ENCODE data around the gene TMEM229B. TPM values are rescaled to one million over a fixed set of nuclear protein-coding genes. Genes with fewer than 3 reads are reported as not detected.

TMEM229B gene
- total and polyA plus RNA-seq, 2 experiments from 2014 or later, result 0.09 TPM

- Histone ChIP-seq H3K27ac (no peak overlapping the region), H3K36me3 (no peaks in the 10 kb centered on the region), H3K27me3 (no peaks in the 10 kb centered on the region), H3K4me1 (ENCODE audit: low read depth) (peaks cover 6% of the 10 kb centered on the region), H3K9me3 (ENCODE audit: low read depth) (no peaks in the 10 kb centered on the region), H3K4me3 (no peak overlapping the region)
- no peak for TF ChIP-seq CTCF (IDR thresholded peaks at IDR 0.05; ENCODE audit: low read depth, low read length)
- DNase-seq (ENCODE audit: low read depth in 1 of 2, low spot score in 1 of 2), result no peak
These were observed 9.8 kb downstream of the TMEM229B start for GRCh38 chr14:67478800-67479084.

GRCh38 chr14:67477926-67478799 is 10.4 kb downstream of the TMEM229B start:
- Histone ChIP-seq H3K4me1 (ENCODE audit: low read depth) (peaks cover under 1% of the 10 kb centered on the region), H3K27ac (no peak overlapping the region), H3K4me3 (no peak overlapping the region), H3K36me3 (no peaks in the 10 kb centered on the region), H3K9me3 (ENCODE audit: low read depth) (no peaks in the 10 kb centered on the region), H3K27me3 (no peaks in the 10 kb centered on the region)
- TF ChIP-seq CTCF (IDR thresholded peaks at IDR 0.05; ENCODE audit: low read depth, low read length), result no peak
- DNase-seq (ENCODE audit: low read depth in 1 of 2, low spot score in 1 of 2), result no peak

GRCh38 chr14:67474366-67474765 is 14.2 kb downstream of the TMEM229B start:
- no peaks in the 10 kb centered on the region for H3K27me3 ChIP-seq
- H3K4me1 ChIP-seq (ENCODE audit: low read depth), result no peaks in the 10 kb centered on the region
- no peaks in the 10 kb centered on the region for H3K36me3 ChIP-seq
- H3K27ac ChIP-seq, result no peak overlapping the region
- no peak for TF ChIP-seq CTCF (IDR thresholded peaks at IDR 0.05; ENCODE audit: low read depth, low read length)
- no peak overlapping the region for H3K4me3 ChIP-seq
- no peak for DNase-seq (ENCODE audit: low read depth in 1 of 2, low spot score in 1 of 2)
- H3K9me3 ChIP-seq (ENCODE audit: low read depth), result no peaks in the 10 kb centered on the region

- DNase-seq (ENCODE audit: low read depth in 1 of 2, low spot score in 1 of 2), result no peak
- TF ChIP-seq CTCF (IDR thresholded peaks at IDR 0.05; ENCODE audit: low read depth, low read length), result no peak
- H3K4me3 ChIP-seq, result no peak overlapping the region
- H3K4me1 ChIP-seq (ENCODE audit: low read depth), result no peaks in the 10 kb centered on the region
- no peaks in the 10 kb centered on the region for H3K27me3 ChIP-seq
- no peaks in the 10 kb centered on the region for H3K36me3 ChIP-seq
- H3K27ac ChIP-seq, result no peak overlapping the region
- H3K9me3 ChIP-seq (ENCODE audit: low read depth), result no peaks in the 10 kb centered on the region
These were observed 15.0 kb downstream of the TMEM229B start for GRCh38 chr14:67473290-67474082.

- H3K4me3 ChIP-seq, result no peak overlapping the region
- H3K27ac ChIP-seq, result no peak overlapping the region
- no peaks in the 10 kb centered on the region for H3K9me3 ChIP-seq (ENCODE audit: low read depth)
- DNase-seq (ENCODE audit: low read depth in 1 of 2, low spot score in 1 of 2), result no peak
- H3K4me1 ChIP-seq (ENCODE audit: low read depth), result no peaks in the 10 kb centered on the region
- TF ChIP-seq CTCF (IDR thresholded peaks at IDR 0.05; ENCODE audit: low read depth, low read length), result no peak
- no peaks in the 10 kb centered on the region for H3K36me3 ChIP-seq
- no peaks in the 10 kb centered on the region for H3K27me3 ChIP-seq
These were observed 15.8 kb downstream of the TMEM229B start for GRCh38 chr14:67472726-67473125.
